Epithelial cell of esophagus (primary cell): Measurements from ENCODE around the gene SIDT2.
"Not testable (repeated sequence)": the region's sequence is repeated elsewhere in the genome, so short reads cannot be mapped to it uniquely, and the experiment has no call there.

Experiments
- DNase-seq: peaks from one replicate; pipeline ENCODE4 v3.0.0; 2010; ENCODE audit warnings: low read depth
- H3K4me3 ChIP-seq: 2 replicates; pipeline ENCODE4 v1.5.1; 2011; ENCODE audit warnings: mild to moderate bottlenecking, low read length, control low read depth
- CTCF ChIP-seq: IDR thresholded peaks from 2 replicates; pipeline ENCODE4 v1.5.1; 2011; ENCODE audit warnings: low read depth, mild to moderate bottlenecking, low read length, control low read depth, inconsistent platforms; ENCODE audit not compliant: insufficient read depth; ENCODE audit errors: missing control alignments

The SIDT2 gene

GRCh38 chr11:117178210-117179034 is at the start of gene SIDT2:
SIDT2 (plus strand) TSS chr11:117178743; CDS start chr11:117179264, 521 bp downstream.
- peak within 1 kb of the TSS; percentile 74 for H3K4me3 ChIP-seq
- no peak for TF ChIP-seq CTCF
- DNase-seq, result peak; percentile 93

- DNase-seq, H3K4me3 ChIP-seq: not testable (repeated sequence)
Observed at GRCh38 chr11:117130396-117130795, 48.1 kb upstream of the SIDT2 start.

GRCh38 chr11:117130879-117131278 is 47.7 kb upstream of the SIDT2 start:
- no peak for TF ChIP-seq CTCF
- no peak overlapping the region for H3K4me3 ChIP-seq
- DNase-seq, result no peak

GRCh38 chr11:117134431-117134830 is 44.1 kb upstream of the SIDT2 start:
- no peak for TF ChIP-seq CTCF
- DNase-seq, result no peak
- H3K4me3 ChIP-seq, result no peak overlapping the region

GRCh38 chr11:117134979-117135378 is 43.6 kb upstream of the SIDT2 start:
- DNase-seq, H3K4me3 ChIP-seq: not testable (repeated sequence)

- not testable (repeated sequence) for DNase-seq, H3K4me3 ChIP-seq
Observed at GRCh38 chr11:117137223-117138086, 41.1 kb upstream of the SIDT2 start.

GRCh38 chr11:117143390-117143789 is 35.2 kb upstream of the SIDT2 start:
- peak; percentile 63 for DNase-seq
- H3K4me3 ChIP-seq, result peak overlapping the region; percentile 94
- TF ChIP-seq CTCF, result no peak

- peak; percentile 95 for DNase-seq
- no peak for TF ChIP-seq CTCF
- peak within 1 kb of the TSS; percentile 94 for H3K4me3 ChIP-seq
Observed at GRCh38 chr11:117143871-117144476, 34.6 kb upstream of the SIDT2 start, which contains the start of gene PAFAH1B2. PAFAH1B2 (plus strand) TSS chr11:117144287; CDS start chr11:117152448, 8,161 bp downstream.
